ENCODE results near the gene PTBP3. TPM values are rescaled to one million over a fixed set of nuclear protein-coding genes. Genes with fewer than 3 reads are reported as not detected.
A peak's percentile ranks its signal among the peaks of the same experiment; 100 is the strongest.

PTBP3 gene, protein sequence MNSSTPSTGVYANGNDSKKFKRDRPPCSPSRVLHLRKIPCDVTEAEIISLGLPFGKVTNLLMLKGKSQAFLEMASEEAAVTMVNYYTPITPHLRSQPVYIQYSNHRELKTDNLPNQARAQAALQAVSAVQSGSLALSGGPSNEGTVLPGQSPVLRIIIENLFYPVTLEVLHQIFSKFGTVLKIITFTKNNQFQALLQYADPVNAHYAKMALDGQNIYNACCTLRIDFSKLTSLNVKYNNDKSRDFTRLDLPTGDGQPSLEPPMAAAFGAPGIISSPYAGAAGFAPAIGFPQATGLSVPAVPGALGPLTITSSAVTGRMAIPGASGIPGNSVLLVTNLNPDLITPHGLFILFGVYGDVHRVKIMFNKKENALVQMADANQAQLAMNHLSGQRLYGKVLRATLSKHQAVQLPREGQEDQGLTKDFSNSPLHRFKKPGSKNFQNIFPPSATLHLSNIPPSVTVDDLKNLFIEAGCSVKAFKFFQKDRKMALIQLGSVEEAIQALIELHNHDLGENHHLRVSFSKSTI
- polyA plus RNA-seq: 10 to 100 TPM; 42.5 to 49.0 (median 42.9) TPM

DNA sequence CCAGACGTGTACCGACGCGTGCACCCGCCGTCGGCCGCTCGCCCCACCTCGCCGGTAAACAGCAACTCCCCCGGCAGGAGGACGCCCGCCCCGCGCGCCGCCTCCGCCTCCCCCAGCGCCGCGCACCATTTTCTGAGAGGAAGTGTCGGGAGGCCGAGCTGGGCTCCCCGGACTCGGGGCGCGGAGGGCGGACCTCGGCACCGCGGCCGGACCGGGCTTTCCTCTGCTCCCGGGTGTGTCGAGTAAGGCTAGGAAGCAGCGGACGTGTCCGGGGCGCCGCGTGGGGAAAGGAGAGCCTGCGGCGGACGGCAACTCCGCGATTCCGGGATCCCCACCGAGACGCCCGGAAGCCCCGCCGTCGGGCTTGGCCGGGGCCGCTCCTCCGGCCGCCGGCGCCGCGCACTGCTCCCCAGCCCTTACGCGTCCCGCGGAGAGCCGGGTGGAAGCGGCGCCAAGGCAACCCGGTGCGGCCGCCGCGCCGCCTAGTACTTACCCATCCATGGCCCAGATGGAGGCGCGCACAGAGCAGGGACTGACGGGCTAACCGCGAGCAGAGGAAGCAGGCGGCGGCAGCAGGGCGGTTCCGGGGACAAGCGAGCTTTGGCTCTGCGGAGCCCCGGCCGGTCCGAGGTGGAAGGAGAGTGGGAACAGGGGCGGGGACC is at the start of gene PTBP3:
Gene PTBP3 (minus strand): TSS at position 643 of the 662 bp plus-strand sequence. CDS start 35,754 bp downstream, outside the sequence.
- Mint-ChIP-seq H3K4me3 (peak within 1 kb of the TSS; percentile 91 to 97 (median 95)), H3K27ac (peak within 1 kb of the TSS; percentile 87 to 98 (median 93)), H3K27me3 (ENCODE audit: low read depth in 3 of 3) (peaks cover 0 to 12% (median 9%) of the 10 kb centered on the region in 3 donors), H3K4me1 (peaks cover 47 to 51% of the 10 kb centered on the region in 2 donors), H3K36me3 (no peaks in the 10 kb centered on the region), H3K9me3 (no peaks in the 10 kb centered on the region)
- peak; percentile 80 to 84 (median 81) for DNase-seq

DNA sequence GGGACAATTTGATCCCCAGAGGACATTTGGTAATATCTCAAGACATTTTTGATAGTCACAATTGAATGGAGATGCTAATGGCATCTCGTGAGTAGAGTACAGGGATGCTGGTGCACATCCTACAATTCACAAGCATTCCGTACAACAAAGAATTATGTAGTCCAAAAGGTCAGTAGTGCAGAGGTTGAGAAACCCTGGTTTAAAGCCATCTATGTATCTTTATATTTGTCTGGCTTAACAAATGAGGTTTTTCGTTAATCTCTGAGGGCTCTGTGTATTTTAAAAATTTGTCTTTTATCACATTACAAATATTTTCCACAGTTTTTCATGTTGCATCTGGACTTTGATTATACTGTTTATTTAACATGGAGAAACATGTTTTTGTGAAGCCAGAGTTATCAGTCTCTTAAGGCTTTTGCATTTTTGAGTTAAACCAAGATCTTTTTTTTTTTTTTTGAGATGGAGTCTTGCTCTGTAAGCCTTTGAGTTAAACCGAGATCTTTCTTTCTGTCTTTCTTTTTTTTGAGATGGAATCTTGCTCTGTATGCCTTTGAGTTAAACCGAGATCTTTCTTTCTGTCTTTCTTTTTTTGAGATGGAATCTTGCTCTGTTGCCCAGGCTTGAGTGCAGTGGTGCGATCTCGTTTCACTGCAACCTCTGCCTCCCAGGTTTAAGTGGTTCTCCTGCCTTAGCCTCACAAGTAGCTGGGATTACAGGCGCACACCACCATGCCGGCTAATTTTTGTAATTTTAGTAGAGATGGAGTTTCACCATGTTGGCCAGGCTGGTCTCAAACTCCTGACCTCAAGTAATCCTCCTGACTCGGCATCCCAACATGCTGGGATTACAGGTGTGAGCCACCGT is 49.3 kb upstream of the PTBP3 start:
- DNase-seq: no peak
- Mint-ChIP-seq H3K9me3 (no peaks in the 10 kb centered on the region), H3K4me3 (peak overlapping the region in 1 of 5 donors; percentile 20), H3K27me3 (ENCODE audit: low read depth in 3 of 3) (peaks cover 5 to 17% (median 6%) of the 10 kb centered on the region in 3 donors), H3K4me1 (peaks cover 38 to 41% of the 10 kb centered on the region in 2 donors), H3K27ac (no peak overlapping the region), H3K36me3 (peaks cover 0 to 3% (median 0%) of the 10 kb centered on the region in 3 donors)

DNA sequence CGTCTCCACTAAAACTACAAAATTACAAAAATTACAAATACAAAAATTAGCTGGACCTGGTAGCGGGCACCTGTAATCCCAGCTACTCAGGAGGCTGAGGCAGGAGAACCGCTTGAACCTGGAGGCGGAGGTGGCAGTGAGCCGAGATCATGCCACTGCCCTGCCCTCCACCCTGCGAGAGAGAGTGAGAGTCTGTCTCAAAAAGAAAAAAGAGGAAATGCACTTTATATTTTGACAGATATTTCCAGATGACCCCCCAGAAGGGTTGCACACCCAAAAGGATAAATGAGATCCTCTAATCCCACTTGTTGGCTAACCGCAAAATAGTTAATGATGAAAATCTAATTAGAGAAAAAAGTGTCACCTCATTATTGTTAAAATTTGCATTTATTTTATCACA is 48.6 kb upstream of the PTBP3 start:
- Mint-ChIP-seq H3K36me3 (peaks cover 0 to 3% (median 0%) of the 10 kb centered on the region in 3 donors), H3K27ac (no peak overlapping the region), H3K4me3 (no peak overlapping the region), H3K9me3 (no peaks in the 10 kb centered on the region), H3K27me3 (ENCODE audit: low read depth in 3 of 3) (peaks cover 5 to 17% (median 6%) of the 10 kb centered on the region in 3 donors), H3K4me1 (peaks cover 41 to 45% of the 10 kb centered on the region in 2 donors)
- DNase-seq: no peak

DNA sequence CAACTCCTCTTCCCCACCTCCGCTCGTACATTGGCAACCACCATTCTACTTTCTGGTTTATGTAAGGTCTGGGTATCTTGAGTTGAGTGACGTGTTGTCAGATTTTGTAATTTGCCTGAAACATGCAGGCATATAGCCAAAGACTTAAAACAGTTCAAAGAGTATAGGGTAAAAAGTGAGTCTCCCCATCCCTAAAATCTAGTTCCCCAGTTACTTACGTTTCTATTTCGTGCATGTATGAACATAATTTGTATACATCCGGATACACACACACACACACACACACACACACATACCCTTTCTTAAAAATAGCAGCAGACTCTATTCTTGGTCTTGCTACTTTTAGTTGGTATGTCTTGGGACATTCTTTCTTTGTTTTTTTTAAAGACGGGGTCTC is 47.4 kb upstream of the PTBP3 start:
- H3K27ac Mint-ChIP-seq: peak overlapping the region; percentile 91 to 99 (median 96)
- DNase-seq: peak; percentile 2 to 10 (median 4)
- no peaks in the 10 kb centered on the region for H3K9me3 Mint-ChIP-seq
- peaks cover 40 to 45% of the 10 kb centered on the region in 2 donors for H3K4me1 Mint-ChIP-seq
- H3K4me3 Mint-ChIP-seq: peak overlapping the region; percentile 98 to 100 (median 99)
- no peaks in the 10 kb centered on the region for H3K36me3 Mint-ChIP-seq
- peaks cover 5 to 17% (median 6%) of the 10 kb centered on the region in 3 donors for H3K27me3 Mint-ChIP-seq (ENCODE audit: low read depth in 3 of 3)

DNA sequence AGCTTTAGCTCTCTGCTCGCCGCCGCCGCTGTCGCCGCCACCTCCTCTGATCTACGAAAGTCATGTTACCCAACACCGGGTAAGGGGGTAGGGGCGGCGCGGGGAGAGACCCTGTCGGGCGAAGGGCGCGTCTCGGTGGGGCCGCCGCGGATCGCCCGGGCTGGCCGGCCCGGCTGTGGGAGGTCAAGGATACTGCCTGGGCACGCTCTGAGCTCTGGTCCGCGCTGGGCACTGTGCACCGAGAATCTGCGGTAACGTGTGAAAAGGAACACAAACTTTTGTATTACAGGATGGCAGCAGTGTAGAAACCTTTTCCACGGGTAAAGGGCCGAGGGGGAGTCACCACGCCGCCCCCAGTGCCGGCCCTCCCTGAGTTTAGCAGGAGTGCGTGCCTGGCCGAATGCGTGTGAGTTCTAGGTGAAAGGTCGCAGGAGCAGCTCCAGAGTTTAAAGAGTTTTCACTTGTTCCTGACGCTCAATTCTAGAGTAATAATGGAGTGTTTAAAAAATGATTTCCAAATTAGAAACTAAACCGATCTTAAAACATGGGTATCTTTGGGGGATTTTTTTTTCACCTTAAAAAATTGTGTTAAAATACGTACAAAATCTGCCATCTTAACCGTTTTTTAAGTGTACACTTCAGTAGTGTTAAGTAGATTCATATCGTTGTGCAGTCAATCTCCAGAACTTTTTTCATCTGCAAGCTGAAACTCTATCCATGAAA is 46.8 kb upstream of the PTBP3 start, which contains the start of gene HSDL2:
Gene HSDL2 (plus strand): TSS at position 7 of the 723 bp plus-strand sequence. CDS start 56 bp downstream, at position 63.
- Mint-ChIP-seq H3K9me3 (no peaks in the 10 kb centered on the region), H3K4me3 (peak within 1 kb of the TSS; percentile 98 to 100 (median 99)), H3K27ac (peak within 1 kb of the TSS; percentile 97 to 100 (median 98)), H3K4me1 (peaks cover 40 to 45% of the 10 kb centered on the region in 2 donors), H3K27me3 (ENCODE audit: low read depth in 3 of 3) (peaks cover 5 to 17% (median 6%) of the 10 kb centered on the region in 3 donors), H3K36me3 (peaks cover 0 to 3% (median 0%) of the 10 kb centered on the region in 3 donors)
- DNase-seq: no peak

DNA sequence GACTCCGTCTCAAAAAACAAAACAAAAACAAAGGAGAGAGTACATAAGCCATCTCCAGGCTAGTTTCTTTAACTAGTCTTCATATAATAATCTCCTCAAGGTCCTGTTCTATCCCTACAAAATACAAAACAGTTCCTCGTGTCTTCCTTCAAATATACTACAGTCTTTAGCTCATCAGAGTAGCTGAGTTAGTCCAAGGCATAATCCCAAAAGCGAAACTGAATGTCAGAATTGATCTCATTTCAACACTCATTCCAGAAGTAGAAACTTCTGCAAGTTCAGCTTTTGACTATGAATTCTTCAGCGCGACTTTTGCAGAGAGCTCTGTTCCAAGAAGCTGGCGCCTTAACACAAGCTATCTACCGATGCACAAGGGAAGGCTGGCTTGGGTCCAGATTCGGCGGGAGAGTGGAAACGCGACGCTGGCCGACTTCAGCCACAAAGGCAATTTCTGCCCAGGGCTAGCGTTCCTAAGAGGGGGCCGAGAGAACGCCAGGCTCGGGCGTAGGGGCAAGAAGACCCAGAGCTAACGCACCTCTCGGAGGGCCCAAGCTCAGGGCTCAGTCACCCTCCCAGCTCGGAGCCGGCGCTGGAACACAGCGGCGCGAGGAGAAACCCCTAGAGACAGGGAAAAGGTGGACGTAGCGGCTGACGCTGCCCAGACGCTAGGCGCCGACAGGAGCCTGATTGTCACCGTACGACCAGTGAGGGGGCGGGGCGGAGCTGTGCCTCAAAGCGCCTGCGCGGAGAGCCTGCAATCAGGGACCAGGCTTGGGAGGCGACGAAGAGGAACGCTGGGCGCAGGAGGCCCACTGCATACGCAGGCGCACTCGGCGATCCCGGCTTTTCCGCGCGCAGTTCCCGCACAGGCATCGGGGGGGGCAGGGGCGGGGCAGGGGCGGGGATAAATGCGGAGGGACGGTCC is 46.0 kb upstream of the PTBP3 start:
- Mint-ChIP-seq H3K27ac (peak overlapping the region; percentile 97 to 100 (median 98)), H3K36me3 (peaks cover 0 to 6% (median 0%) of the 10 kb centered on the region in 3 donors), H3K4me1 (peaks cover 39 to 45% of the 10 kb centered on the region in 2 donors), H3K9me3 (no peaks in the 10 kb centered on the region), H3K27me3 (ENCODE audit: low read depth in 3 of 3) (peaks cover 5 to 17% (median 6%) of the 10 kb centered on the region in 3 donors), H3K4me3 (peak overlapping the region; percentile 98 to 100 (median 99))
- DNase-seq: peak; percentile 96 to 97 (median 97)

DNA sequence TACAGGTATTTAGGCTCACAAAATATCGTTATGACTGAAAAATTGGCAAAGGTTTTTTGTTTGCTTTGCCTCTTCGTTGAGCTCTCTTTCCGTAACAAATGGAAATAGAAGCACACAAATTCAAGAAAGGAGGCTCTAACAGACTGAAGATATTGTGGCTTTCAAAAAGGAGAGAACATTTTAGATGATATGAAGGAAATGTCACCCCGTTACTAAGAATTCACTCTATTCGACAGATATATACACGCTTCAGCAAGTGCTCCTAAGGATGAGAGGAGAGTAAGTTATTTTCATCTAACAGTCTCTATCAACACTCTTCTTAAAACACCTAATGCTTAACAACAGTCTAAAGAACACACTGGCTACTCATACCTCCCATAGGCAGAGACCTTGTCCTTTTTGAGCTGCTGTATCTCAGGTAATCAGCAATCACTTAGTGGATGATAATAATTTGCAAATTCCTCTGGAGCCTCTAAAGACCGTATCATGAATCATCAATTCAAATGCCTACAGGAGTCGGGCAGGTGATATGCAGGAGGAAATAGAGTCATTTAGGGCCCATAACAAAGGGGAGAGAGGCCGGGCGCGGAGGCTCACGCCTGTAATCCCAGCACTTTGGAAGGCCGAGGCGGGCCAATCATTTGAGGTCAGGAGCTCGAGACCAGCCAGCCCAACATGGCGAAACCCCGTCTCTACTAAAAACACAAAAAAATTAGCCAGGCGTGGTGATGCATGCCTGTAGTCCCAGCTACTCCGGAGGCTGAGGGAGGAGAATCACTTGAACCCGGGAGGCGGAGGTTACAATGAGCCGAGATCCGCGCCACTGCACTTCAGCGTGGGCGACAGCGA is 45.1 kb upstream of the PTBP3 start:
- Mint-ChIP-seq H3K27me3 (ENCODE audit: low read depth in 3 of 3) (peaks cover 5 to 17% (median 6%) of the 10 kb centered on the region in 3 donors), H3K36me3 (peaks cover 0 to 7% (median 2%) of the 10 kb centered on the region in 3 donors), H3K27ac (peak overlapping the region; percentile 97 to 100 (median 98)), H3K9me3 (no peaks in the 10 kb centered on the region), H3K4me3 (peak overlapping the region; percentile 98 to 100 (median 99)), H3K4me1 (peaks cover 38 to 45% of the 10 kb centered on the region in 2 donors)
- DNase-seq: no peak

DNA sequence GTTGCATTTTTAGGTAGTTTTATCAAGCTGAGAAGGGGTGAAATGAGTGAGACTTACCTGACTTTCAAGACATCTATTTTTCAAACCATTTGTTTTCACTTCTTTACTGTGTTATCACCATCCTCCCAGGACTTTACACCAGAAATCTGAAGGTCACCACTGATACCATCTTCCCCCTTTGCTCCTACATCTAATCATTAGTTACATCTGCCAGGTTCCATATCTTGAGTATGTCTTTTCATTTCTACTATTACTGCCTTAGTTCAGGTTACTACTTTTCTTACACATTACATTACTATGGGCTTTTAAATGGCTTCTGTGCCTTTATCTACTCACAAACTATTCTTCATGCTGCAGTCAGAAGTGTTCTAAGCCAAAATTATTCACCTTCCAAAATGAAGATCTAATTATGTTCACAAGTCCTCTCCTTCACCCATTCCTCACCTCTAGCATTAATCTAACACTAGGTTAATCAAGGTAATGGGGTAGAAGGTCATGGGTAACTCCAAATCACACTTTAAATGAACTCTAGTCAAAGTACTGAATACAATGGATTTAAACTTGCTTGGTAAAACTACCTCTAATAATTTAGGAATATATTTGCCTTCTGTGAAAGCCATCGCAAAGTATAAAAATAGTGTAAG is 44.4 kb upstream of the PTBP3 start:
- peaks cover 38 to 45% of the 10 kb centered on the region in 2 donors for H3K4me1 Mint-ChIP-seq
- peak overlapping the region in 4 of 6 donors; percentile 12 to 100 (median 98) for H3K27ac Mint-ChIP-seq
- H3K9me3 Mint-ChIP-seq: no peaks in the 10 kb centered on the region
- H3K36me3 Mint-ChIP-seq: peaks cover 0 to 11% (median 4%) of the 10 kb centered on the region in 3 donors
- H3K4me3 Mint-ChIP-seq: peak overlapping the region; percentile 23 to 100 (median 98)
- no peak for DNase-seq
- H3K27me3 Mint-ChIP-seq (ENCODE audit: low read depth in 3 of 3): peaks cover 5 to 17% (median 6%) of the 10 kb centered on the region in 3 donors

DNA sequence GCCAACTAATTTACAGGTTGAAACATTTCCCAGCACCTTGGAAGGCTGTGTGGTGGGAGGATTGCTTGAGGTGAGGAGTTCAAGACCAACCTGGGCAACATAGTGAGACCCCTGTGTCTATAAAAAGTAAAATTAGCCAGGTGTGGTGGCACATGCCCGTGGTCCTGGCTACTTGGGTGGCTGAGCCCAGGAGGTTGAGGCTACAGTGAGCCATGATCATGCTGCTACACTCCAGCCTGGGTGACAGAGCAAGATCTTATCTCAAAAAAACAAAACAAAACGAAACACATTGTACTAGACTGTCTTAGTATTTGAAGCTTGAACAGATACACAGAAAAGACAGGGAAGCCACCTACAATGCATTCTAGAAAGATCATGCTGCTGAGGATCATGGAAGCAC is 43.7 kb upstream of the PTBP3 start:
- Mint-ChIP-seq H3K27ac (no peak overlapping the region), H3K4me3 (peak overlapping the region in 2 of 5 donors; percentile 14 to 43), H3K27me3 (ENCODE audit: low read depth in 3 of 3) (peaks cover 5 to 17% (median 6%) of the 10 kb centered on the region in 3 donors), H3K36me3 (peaks cover 0 to 14% (median 4%) of the 10 kb centered on the region in 3 donors), H3K4me1 (peaks cover 36 to 45% of the 10 kb centered on the region in 2 donors), H3K9me3 (no peaks in the 10 kb centered on the region)
- DNase-seq: no peak

DNA sequence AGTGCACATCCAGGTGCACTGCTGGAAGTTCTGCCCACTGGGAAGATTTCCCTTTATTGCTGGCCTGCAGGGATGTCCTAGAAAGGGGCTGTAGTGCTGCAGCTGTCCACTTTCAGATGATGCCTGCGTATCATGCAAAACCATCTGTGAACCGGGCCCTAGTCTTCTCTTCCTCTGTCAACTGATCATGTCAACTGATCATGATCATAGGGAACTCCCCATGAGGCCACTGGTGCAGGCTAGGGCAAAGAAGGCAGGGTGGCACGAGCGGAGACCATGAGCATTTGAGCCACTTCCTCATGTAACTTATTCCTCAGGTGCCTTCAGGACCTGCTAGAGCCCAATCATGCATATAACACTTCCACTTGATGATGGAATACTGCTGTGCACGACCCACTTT is 41.9 kb upstream of the PTBP3 start:
- H3K4me1 Mint-ChIP-seq: peaks cover 26 to 33% of the 10 kb centered on the region in 2 donors
- no peaks in the 10 kb centered on the region for H3K9me3 Mint-ChIP-seq
- H3K27me3 Mint-ChIP-seq (ENCODE audit: low read depth in 3 of 3): peaks cover 5 to 9% (median 6%) of the 10 kb centered on the region in 3 donors
- H3K36me3 Mint-ChIP-seq: peaks cover 0 to 19% (median 4%) of the 10 kb centered on the region in 3 donors
- no peak overlapping the region for H3K4me3 Mint-ChIP-seq
- no peak for DNase-seq
- H3K27ac Mint-ChIP-seq: no peak overlapping the region

Measured in immature natural killer cell (primary cell).